HCT116 (cell line): ENCODE measurements around the gene CMTM6.

Experiments used
- EGR1 ChIP-seq: IDR thresholded peaks from 2 replicates; pipeline ENCODE4 v1.6.1; 2012; ENCODE audit warnings: low read depth
- EZH2 ChIP-seq: fragments of 200-600 bp; sonication (generic); IDR thresholded peaks from 2 replicates; pipeline ENCODE4 v1.6.1; 2017; ENCODE audit warnings: antibody characterized with exemption, mixed run types
- EZH2phosphoT487 ChIP-seq: fragments of 200-600 bp; IDR thresholded peaks from 2 replicates; pipeline ENCODE4 v1.6.1; 2018; ENCODE audit warnings: antibody characterized with exemption, borderline replicate concordance
- POLR2A ChIP-seq: IDR thresholded peaks from 2 replicates; pipeline ENCODE4 v1.7.0; 2011; ENCODE audit warnings: borderline replicate concordance; ENCODE audit not compliant: insufficient read depth, insufficient read length; ENCODE audit errors: extremely low read depth
- POLR2AphosphoS5 ChIP-seq: IDR thresholded peaks from 2 replicates; pipeline ENCODE4 v1.6.1; 2011; ENCODE audit warnings: mild to moderate bottlenecking, low read depth, low read length, moderate library complexity
- RAD21 ChIP-seq: IDR thresholded peaks from 2 replicates; pipeline ENCODE4 v1.6.1; 2012; ENCODE audit warnings: low read depth, mild to moderate bottlenecking
- SP1 ChIP-seq: IDR thresholded peaks from 2 replicates; pipeline ENCODE4 v1.6.1; 2012; ENCODE audit warnings: low read depth
- SRF ChIP-seq: IDR thresholded peaks from 2 replicates; pipeline ENCODE4 v1.6.1; 2012; ENCODE audit warnings: low read depth
- YY1 ChIP-seq: IDR thresholded peaks from 2 replicates; pipeline ENCODE4 v1.6.1; 2011; ENCODE audit warnings: low read length, low read depth, moderate library complexity, mild to moderate bottlenecking; ENCODE audit not compliant: insufficient replicate concordance; ENCODE audit errors: extremely low read depth
- TF ChIP-seq, protein P1 (sequence below), 3 experiments: fragments of 200-600 bp in 1 of 3; sonication (generic) in 1 of 3; IDR thresholded peaks in 2 of 3; conservative IDR thresholded peaks in 1 of 3; 2 replicates each; pipeline ENCODE4 v1.5.1; 2012 to 2017; ENCODE audit warnings: low read depth in 2 of 3, low read length in 2 of 3, antibody characterized with exemption in 1 of 3, borderline replicate concordance in 1 of 3, control low read depth in 1 of 3, mild to moderate bottlenecking in 1 of 3, mixed read lengths in 1 of 3, mixed run types in 1 of 3, moderate library complexity in 1 of 3; ENCODE audit not compliant: insufficient read depth in 1 of 3
- TF ChIP-seq, protein P2 (sequence below): IDR thresholded peaks from 2 replicates; pipeline ENCODE4 v1.6.1; 2011; ENCODE audit warnings: mild to moderate bottlenecking, low read length, moderate library complexity; ENCODE audit not compliant: insufficient replicate concordance; ENCODE audit errors: extremely low read depth
- TF ChIP-seq, protein P3 (sequence below): IDR thresholded peaks from 2 replicates; pipeline ENCODE4 v1.6.1; 2012; ENCODE audit warnings: low read depth

DNA sequence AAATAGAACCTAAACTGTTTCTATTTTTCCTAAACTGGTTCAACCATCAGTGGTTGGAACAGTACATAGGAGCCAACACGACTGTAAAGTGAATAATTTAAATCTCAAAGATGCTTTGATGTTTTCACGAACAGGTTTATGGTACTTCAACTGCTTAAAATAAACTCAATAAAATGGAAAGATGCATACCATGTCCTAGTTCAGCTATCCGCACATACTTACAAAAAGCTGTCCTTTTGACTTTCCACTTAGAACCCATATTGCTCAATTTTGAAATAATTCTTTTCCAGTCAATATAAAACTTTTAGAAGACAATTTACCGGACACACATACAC is 902 bp downstream of the CMTM6 start:
- TF ChIP-seq POLR2AphosphoS5 (no peak), POLR2A (no peak), SRF (no peak), YY1 (no peak), EZH2 (no peak), RAD21 (no peak), SP1 (no peak), EGR1 (no peak), EZH2phosphoT487 (no peak)
- TF ChIP-seq, protein P1, sequence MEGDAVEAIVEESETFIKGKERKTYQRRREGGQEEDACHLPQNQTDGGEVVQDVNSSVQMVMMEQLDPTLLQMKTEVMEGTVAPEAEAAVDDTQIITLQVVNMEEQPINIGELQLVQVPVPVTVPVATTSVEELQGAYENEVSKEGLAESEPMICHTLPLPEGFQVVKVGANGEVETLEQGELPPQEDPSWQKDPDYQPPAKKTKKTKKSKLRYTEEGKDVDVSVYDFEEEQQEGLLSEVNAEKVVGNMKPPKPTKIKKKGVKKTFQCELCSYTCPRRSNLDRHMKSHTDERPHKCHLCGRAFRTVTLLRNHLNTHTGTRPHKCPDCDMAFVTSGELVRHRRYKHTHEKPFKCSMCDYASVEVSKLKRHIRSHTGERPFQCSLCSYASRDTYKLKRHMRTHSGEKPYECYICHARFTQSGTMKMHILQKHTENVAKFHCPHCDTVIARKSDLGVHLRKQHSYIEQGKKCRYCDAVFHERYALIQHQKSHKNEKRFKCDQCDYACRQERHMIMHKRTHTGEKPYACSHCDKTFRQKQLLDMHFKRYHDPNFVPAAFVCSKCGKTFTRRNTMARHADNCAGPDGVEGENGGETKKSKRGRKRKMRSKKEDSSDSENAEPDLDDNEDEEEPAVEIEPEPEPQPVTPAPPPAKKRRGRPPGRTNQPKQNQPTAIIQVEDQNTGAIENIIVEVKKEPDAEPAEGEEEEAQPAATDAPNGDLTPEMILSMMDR (IDR thresholded peaks at IDR 0.05 in 2 of 3, conservative IDR thresholded peaks at IDR 0.05 in 1 of 3; ENCODE audit: borderline replicate concordance in 1 of 3, insufficient read depth in 1 of 3, low read depth in 2 of 3, low read length in 2 of 3): no peak
- TF ChIP-seq, protein P2, sequence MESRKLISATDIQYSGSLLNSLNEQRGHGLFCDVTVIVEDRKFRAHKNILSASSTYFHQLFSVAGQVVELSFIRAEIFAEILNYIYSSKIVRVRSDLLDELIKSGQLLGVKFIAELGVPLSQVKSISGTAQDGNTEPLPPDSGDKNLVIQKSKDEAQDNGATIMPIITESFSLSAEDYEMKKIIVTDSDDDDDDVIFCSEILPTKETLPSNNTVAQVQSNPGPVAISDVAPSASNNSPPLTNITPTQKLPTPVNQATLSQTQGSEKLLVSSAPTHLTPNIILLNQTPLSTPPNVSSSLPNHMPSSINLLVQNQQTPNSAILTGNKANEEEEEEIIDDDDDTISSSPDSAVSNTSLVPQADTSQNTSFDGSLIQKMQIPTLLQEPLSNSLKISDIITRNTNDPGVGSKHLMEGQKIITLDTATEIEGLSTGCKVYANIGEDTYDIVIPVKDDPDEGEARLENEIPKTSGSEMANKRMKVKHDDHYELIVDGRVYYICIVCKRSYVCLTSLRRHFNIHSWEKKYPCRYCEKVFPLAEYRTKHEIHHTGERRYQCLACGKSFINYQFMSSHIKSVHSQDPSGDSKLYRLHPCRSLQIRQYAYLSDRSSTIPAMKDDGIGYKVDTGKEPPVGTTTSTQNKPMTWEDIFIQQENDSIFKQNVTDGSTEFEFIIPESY: no peak
- TF ChIP-seq, protein P3, sequence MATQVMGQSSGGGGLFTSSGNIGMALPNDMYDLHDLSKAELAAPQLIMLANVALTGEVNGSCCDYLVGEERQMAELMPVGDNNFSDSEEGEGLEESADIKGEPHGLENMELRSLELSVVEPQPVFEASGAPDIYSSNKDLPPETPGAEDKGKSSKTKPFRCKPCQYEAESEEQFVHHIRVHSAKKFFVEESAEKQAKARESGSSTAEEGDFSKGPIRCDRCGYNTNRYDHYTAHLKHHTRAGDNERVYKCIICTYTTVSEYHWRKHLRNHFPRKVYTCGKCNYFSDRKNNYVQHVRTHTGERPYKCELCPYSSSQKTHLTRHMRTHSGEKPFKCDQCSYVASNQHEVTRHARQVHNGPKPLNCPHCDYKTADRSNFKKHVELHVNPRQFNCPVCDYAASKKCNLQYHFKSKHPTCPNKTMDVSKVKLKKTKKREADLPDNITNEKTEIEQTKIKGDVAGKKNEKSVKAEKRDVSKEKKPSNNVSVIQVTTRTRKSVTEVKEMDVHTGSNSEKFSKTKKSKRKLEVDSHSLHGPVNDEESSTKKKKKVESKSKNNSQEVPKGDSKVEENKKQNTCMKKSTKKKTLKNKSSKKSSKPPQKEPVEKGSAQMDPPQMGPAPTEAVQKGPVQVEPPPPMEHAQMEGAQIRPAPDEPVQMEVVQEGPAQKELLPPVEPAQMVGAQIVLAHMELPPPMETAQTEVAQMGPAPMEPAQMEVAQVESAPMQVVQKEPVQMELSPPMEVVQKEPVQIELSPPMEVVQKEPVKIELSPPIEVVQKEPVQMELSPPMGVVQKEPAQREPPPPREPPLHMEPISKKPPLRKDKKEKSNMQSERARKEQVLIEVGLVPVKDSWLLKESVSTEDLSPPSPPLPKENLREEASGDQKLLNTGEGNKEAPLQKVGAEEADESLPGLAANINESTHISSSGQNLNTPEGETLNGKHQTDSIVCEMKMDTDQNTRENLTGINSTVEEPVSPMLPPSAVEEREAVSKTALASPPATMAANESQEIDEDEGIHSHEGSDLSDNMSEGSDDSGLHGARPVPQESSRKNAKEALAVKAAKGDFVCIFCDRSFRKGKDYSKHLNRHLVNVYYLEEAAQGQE: no peak
